Measurements from ENCODE around the gene MASP2.
A peak's percentile ranks its signal among the peaks of the same experiment; 100 is the strongest.
"Not testable (repeated sequence)": the region's sequence is repeated elsewhere in the genome, so short reads cannot be mapped to it uniquely, and the experiment has no call there.

The MASP2 gene

DNA sequence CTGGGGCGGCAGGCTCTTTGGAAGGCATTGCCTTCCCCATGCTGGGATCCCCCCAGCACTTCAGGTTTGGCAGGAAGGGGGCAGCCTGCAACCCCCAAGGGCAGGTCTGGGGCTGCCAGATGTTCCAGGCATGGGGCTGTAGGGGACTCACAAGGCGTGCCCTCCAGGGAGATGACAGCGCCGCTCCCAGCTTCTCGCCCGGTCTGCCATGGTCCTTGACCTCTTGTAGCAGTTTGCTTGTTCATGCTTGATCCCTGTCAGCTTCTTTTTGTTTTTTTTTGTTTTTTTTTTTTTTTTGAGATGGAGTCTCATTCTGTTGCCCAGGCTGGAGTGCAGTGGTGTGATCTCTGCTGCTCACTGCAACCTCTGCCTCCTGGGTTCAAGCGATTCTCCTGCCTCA is 56.2 kb downstream of the MASP2 start:
- DNase-seq (ENCODE audit: low read depth): no peak

DNA sequence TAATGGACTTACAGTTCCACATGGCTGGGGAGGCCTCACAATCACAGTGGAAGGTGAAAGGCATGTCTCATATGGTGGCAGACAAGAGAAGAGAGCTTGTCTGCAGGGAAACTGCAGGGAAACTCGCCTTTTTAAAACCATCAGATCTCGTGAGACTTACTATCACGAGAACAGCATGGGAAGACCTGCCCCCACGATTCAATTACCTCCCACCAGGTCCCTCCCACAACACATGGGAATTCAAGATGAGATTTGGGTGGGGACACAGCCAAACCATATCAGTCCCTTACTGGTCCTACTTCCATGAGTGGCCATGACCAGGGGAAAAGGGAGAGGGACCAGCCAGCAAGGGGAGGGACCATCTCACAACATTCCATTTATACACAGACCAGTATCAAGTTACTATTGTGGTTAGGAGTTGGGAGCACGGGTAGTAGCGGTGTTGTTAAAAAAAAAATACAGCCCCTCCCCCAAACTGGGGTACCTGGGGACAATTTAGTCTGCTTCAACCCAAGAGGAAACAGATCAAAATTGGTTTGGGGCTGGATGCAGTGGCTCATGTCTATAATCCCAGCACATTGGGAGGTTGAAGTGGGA is 57.0 kb downstream of the MASP2 start:
- not testable (repeated sequence) for DNase-seq (ENCODE audit: low read depth)

DNA sequence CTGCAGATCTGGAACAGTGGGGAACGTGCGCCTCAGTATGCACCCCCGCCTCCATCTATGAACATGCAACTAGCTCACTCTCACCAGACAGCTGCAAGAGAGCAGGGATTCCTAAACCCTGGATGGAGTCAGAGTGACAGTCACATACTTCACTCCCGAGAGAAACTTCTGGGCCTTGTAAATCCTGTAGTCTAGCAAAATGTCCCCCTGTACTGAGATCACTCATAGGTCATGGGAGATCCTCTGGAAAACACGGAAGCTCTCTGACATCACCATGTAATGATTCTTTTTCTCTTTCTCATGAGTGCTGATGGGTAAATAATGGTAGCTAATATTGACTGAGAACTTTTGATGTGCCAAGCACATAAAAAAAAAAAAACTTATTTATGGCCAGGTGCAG is 57.9 kb downstream of the MASP2 start:
- no peak for DNase-seq (ENCODE audit: low read depth)

- DNase-seq (ENCODE audit: low read depth): no peak
Measured at GRCh38 chr1:10987840-10988417, 59.1 kb downstream of the MASP2 start.

- no peak for DNase-seq (ENCODE audit: low read depth)
Measured at GRCh38 chr1:10986525-10986890, 60.5 kb downstream of the MASP2 start.

DNA sequence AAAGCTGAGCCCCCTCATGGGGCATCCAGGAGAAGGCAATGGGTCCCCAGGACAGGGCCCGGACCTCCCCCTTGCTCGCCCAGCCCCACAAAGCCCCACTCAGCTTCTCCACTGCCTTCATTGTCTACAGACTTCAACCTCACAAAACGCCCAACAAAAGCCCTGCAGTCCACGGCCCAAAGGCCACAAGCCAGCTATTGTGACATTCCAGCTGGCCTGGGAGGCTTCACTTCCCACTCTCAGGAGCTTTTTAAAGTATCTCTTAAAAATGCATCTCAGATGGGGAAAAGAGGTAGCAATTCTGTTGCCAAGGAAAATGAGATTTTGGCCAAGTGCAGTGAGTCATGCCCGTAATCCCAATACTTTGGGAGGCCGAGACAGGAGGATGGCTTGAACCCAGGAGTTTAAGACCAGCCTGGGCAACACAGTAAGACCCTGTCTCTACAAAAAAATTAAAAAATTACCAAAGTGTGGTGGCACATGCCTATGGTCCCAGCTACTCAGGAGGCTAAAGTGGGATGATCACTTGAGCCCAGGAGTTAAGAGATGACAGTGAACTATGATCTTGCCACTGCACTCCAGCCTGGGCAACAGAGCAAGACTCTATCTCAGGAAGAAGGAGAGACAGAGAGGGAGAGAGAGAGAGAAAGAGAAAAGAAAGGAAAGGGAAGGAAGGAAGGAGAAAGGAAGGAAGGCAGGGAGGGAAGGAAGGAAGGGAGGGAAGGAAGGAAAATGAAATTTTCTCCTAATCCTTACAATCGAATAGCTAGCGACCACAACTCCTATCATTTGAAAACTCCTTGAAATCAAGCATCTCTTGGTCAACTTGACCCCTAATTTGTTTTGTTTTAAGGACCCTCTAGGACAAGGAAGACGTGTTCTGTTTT is 66.0 kb downstream of the MASP2 start:
- peak; percentile 32 for DNase-seq (ENCODE audit: low read depth)

GRCh38 chr1:10980094-10980577 is 66.9 kb downstream of the MASP2 start:
- DNase-seq (ENCODE audit: low read depth): peak; percentile 79

DNA sequence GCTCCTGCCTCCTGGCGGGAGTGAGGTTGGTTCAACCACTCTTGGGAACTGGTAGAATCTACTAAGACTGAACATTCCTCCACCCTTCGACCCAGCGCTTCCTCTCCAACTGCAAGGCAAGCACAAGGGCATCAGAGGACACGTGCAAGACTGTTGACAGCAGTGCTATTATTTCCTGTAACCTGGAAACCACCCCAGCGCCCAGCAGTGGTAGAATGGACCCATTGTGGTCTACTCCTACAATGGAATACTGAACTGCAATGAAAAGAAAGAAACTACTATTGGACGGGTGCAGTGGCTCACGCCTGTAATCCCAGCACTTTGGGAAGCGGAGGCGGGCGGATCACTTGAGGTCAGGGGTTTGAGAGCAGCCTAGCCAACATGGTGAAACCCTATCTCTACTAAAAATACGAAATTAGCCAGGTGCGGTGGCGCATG is 67.5 kb downstream of the MASP2 start:
- peak; percentile 55 for DNase-seq (ENCODE audit: low read depth)

DNA sequence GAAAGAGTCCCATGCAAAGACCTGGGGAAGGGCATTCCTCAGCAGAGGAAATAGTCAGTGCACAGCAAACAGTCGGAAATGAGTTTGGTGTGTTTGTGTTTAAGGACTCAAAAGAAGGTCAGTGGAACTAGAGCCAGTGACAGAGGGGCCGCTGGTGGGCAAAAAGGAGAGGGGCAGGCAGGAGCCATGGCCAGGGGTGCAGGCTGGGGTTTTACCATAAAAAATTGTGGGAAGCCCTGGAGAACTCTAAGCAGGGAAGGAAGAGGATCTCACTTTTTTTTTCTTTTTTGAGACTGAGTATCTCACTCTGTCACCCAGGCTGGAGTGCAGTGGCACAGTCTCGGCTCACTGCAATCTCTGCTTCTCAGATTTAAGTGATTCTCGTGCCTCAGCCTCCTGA is 68.3 kb downstream of the MASP2 start:
- DNase-seq (ENCODE audit: low read depth): no peak

Data from stromal cell of bone marrow (primary cell).